HG02642 (cell line): ENCODE measurements around the gene DPYD.
A peak's percentile ranks its signal among the peaks of the same experiment; 100 is the strongest.

ENCODE experiments used
- ATAC-seq: cut with Tn5 transposase; IDR thresholded peaks from one replicate; pipeline ENCODE4 v1.9.1; 2021; ENCODE audit warnings: mild to moderate bottlenecking; ENCODE audit not compliant: unreplicated experiment, poor library complexity

Gene DPYD

GRCh38 chr1:97796711-97797110 is 124.1 kb downstream of the DPYD start:
- ATAC-seq, result no peak

GRCh38 chr1:97792655-97793054 is 128.2 kb downstream of the DPYD start:
- no peak for ATAC-seq

- ATAC-seq, result peak; percentile 72
Measured at GRCh38 chr1:97791251-97791650, 129.6 kb downstream of the DPYD start.

GRCh38 chr1:97787231-97787630 is 133.6 kb downstream of the DPYD start:
- ATAC-seq, result no peak

- no peak for ATAC-seq
Measured at GRCh38 chr1:97784661-97785060, 136.2 kb downstream of the DPYD start.

GRCh38 chr1:97783751-97784150 is 137.1 kb downstream of the DPYD start:
- no peak for ATAC-seq

GRCh38 chr1:97781762-97782337 is 139.0 kb downstream of the DPYD start:
- peak; percentile 53 for ATAC-seq

- no peak for ATAC-seq
Measured at GRCh38 chr1:97780884-97781283, 139.9 kb downstream of the DPYD start.

GRCh38 chr1:97778718-97779117 is 142.1 kb downstream of the DPYD start:
- no peak for ATAC-seq

GRCh38 chr1:97770376-97770775 is 150.5 kb downstream of the DPYD start:
- ATAC-seq, result no peak

GRCh38 chr1:97767381-97767780 is 153.5 kb downstream of the DPYD start:
- no peak for ATAC-seq

- no peak for ATAC-seq
Measured at GRCh38 chr1:97764991-97765390, 155.8 kb downstream of the DPYD start.

- no peak for ATAC-seq
Measured at GRCh38 chr1:97761637-97762036, 159.2 kb downstream of the DPYD start.

GRCh38 chr1:97759078-97759477 is 161.8 kb downstream of the DPYD start:
- ATAC-seq, result no peak

GRCh38 chr1:97758541-97759057 is 162.2 kb downstream of the DPYD start:
- no peak for ATAC-seq

GRCh38 chr1:97745912-97746311 is 174.9 kb downstream of the DPYD start:
- ATAC-seq, result no peak

GRCh38 chr1:97744977-97745376 is 175.9 kb downstream of the DPYD start:
- no peak for ATAC-seq

- no peak for ATAC-seq
Measured at GRCh38 chr1:97743129-97743528, 177.7 kb downstream of the DPYD start.

- no peak for ATAC-seq
Measured at GRCh38 chr1:97740891-97741290, 179.9 kb downstream of the DPYD start.

GRCh38 chr1:97739596-97740103 is 181.2 kb downstream of the DPYD start:
- no peak for ATAC-seq

GRCh38 chr1:97738270-97738669 is 182.6 kb downstream of the DPYD start:
- ATAC-seq, result no peak

- no peak for ATAC-seq
Measured at GRCh38 chr1:97730271-97730670, 190.6 kb downstream of the DPYD start.
